ENCODE results near the gene RFC4. TPM values are rescaled to one million over a fixed set of nuclear protein-coding genes. Genes with fewer than 3 reads are reported as not detected.

Gene RFC4
- total and polyA plus RNA-seq, 9 of the 15 experiments (the other 6 are each of a cell fraction or from before 2014, with no cell fraction given): 105 to 227 (median 180) TPM

DNA sequence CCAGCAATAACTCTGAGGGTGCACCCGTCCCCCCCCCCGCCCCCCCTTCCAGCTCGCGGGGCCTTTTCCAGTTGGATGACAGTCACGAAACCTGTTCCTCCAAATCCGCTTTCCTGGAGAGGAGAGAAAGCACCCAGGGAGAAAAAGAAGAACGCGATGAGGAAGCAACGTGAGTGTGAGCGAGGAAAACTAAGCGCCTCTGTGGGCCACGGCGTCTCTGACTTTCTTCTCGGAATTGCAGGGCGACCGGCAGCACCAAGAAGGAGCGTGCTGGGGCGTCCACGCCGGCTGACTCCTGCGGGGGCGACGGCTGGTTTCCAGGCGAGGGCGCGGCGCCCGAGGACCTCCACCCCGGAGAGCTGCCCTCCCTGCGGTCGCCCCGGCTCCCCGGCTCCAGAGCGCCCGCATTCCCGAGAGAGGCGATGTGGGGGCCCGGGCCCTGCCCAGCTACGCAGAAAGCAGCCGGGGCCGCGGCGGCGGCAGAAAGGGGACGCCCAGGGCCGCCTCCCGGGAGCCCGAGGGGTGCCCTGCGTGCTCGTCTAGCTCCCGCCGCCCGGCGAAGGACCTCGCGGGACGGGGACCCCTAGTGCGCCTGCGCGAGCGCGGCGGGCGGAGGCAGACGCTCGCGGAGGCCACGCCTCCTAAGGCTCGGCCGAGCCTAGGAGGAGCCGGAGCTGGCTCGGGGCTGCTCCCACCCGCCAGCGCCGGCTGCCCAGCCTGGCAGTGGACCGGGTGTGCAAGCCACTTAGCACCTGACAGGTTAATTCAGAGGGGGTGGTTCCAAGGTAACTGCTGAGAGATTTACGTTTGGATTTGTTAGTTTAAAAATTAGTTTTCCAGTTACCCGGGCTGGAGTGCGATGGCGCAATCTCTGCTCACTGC lies 20.9 kb upstream of the RFC4 start (continued):
- TF ChIP-seq ZBTB9 (CRISPR knock-in tag; IDR thresholded peaks at IDR 0.05) (0 out of 2 replicates have a peak, but pooled peaks have one; percentile 10), ZNF316 (IDR thresholded peaks at IDR 0.05) (no peak), CTCFL (IDR thresholded peaks at IDR 0.05; ENCODE audit: borderline replicate concordance, insufficient read depth, low read depth, low read length, poor library complexity, severe bottlenecking) (no peak), LCOR (CRISPR knock-in tag; IDR thresholded peaks at IDR 0.05) (no peak), KDM2B (CRISPR knock-in tag; IDR thresholded peaks at IDR 0.05) (peak; percentile 100), THAP12 (CRISPR knock-in tag; IDR thresholded peaks at IDR 0.05) (0 out of 2 replicates have a peak, but pooled peaks have one; percentile 41), SETDB1 (IDR thresholded peaks at IDR 0.05; ENCODE audit: low read length) (no peak), HNRNPL (IDR thresholded peaks at IDR 0.05; ENCODE audit: low read depth, low read length) (0 out of 2 replicates have a peak, but pooled peaks have one; percentile 21), NFE2L1 (tag; IDR thresholded peaks at IDR 0.05; ENCODE audit: borderline replicate concordance, low read depth) (no peak), SUPT5H (IDR thresholded peaks at IDR 0.05) (peak; percentile 63), RUNX1 (IDR thresholded peaks at IDR 0.05; ENCODE audit: low read depth) (no peak), IRF9 (tag; IDR thresholded peaks at IDR 0.05) (no peak), FOXA1 (IDR thresholded peaks at IDR 0.05; ENCODE audit: borderline replicate concordance) (no peak), MEIS2 (IDR thresholded peaks at IDR 0.05; ENCODE audit: partially characterized antibody) (peak; percentile 61), TAF1 (IDR thresholded peaks at IDR 0.05; ENCODE audit: control insufficient read depth, extremely low read depth, insufficient read depth, low read length, severe bottlenecking) (peak; percentile 57)
- TF ChIP-seq, protein P1, sequence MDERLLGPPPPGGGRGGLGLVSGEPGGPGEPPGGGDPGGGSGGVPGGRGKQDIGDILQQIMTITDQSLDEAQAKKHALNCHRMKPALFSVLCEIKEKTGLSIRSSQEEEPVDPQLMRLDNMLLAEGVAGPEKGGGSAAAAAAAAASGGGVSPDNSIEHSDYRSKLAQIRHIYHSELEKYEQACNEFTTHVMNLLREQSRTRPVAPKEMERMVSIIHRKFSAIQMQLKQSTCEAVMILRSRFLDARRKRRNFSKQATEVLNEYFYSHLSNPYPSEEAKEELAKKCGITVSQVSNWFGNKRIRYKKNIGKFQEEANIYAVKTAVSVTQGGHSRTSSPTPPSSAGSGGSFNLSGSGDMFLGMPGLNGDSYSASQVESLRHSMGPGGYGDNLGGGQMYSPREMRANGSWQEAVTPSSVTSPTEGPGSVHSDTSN (CRISPR knock-in tag; IDR thresholded peaks at IDR 0.05; ENCODE audit: low read depth): no peak
- TF ChIP-seq, protein P1 (tag; conservative IDR thresholded peaks at IDR 0.05; ENCODE audit: low read depth): no peak

Measured in K562 (cell line).